Right renal pelvis (tissue), 4 donors: Measurements from ENCODE around the gene RNF20. TPM values are rescaled to one million over a fixed set of nuclear protein-coding genes. Genes with fewer than 3 reads are reported as not detected.
"Not testable (repeated sequence)": the region's sequence is repeated elsewhere in the genome, so short reads cannot be mapped to it uniquely, and the experiment has no call there.

Experiments
- DNase-seq, 4 donors: peaks; one replicate each; pipeline ENCODE4 v3.0.0-alpha.2; 2013; ENCODE audit warnings: low read depth in 4 of 4, low spot score in 3 of 4, missing footprints in 1 of 4
- polyA plus RNA-seq, 4 donors: library from polyadenylated mRNA; unstranded; fragments of 120-200 nt; gene quantifications; one replicate each; pipeline ENCODE4 v1.2.1, GENCODE V29; 2013; ENCODE audit not compliant: insufficient read length in 4 of 4

RNF20 gene
- polyA plus RNA-seq, 4 donors = 54.7 to 68.6 (median 67.1) TPM

DNA sequence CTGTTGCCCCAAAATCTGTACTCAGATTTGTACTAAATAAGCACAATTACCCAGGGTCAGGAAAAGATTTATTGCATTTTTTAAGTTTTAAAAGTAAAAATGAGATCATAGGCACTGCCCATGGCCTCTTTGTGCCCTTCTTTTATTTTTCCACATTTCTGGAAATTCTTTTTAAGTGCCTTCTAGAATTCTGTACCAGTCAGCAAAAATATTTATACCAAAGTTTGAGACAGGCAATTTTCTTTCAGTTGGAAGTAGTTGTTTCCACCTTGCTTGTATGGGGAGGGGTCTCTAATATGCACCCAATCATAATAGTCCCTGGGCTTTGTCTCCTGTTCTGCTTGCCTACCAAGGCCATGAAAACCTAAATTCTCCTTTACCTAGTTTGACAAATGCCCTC is 5.6 kb upstream of the RNF20 start:
- no peak for DNase-seq

DNA sequence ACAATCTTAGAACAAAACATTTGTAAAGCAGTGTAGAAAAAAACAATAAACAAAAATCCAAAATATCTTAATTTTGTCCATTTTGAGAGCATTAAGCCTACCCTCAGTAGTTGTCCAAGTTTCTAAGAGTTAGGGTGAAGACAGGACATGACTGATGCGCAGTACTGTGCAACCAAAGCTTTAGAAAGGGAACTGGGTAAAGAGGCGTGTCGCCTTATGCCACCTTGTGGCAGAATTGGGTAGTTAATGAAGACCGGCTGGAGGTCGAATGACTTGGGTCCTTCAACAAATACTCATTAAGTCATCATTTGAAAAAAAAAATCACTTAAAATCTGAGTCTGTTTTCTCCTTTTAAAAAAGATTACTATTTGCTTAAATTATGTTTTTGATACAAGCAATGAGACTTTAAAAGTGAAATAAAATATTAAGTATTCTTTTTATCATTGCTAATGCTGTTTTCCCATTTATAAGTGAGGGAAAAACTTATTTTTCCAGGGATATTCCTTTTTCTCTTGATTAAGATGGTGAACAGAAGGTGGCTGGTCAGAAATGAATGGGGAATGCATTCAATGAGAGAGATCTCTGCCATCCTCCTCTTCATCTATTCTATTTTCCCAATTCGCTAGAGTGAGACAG is 3.5 kb upstream of the RNF20 start:
- DNase-seq = peak in 3 of 4 donors; percentile 50 to 61 (median 52)

DNA sequence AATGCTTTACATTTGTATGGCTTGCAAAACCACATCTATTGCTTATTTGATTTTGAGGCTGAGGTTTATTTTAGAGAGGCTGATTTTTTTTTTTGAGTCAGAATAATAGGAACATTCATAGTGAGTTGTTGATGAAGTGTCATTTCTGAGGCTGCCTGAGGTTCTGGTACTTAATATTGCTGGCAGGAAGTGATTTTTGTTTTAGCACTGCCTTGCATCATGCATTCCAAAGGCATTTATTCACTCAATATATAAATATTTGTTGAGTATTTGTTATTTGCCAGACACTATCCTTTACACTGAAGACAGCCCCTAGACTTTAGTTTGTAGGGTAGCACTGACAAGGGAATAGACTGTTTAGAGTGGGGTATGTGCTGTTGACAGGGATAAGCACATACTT is 2.7 kb downstream of the RNF20 start:
- no peak for DNase-seq

DNA sequence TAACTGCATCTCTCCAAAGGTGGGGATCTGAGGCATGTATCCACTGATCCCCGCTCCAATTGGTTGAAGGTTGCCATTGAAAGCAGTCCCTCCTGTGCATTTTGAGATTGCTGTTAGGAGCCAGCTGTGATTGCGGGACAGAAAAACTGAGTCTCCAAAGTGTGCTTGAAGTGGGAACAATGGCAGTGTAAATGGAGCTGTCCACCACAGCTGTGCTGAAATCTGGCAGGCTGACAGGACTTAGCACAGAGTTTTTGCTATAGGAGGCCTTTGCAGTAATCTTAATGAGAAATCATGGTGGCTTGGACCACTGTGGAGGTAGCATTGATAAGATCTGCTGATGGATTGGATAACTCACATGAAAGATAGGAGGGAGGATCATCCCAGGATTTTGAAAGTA is 3.3 kb downstream of the RNF20 start:
- peak in 3 of 4 donors; percentile 25 to 42 (median 34) for DNase-seq

DNA sequence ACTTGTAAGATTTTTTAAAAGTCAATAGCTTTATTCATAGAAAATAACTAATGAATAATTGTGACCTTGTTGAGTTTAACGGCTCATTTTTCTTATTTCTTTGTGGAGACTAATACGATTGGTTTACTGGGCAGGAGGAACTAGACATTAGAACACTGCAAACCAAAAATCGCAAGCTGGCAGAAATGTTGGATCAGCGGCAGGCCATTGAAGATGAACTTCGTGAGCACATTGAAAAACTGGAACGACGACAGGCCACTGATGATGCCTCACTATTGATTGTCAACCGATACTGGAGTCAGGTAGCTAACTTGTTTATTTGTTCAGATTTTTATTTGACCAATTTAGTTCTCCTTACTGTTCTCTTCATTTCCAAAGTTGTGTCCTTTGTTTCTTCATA is 6.4 kb downstream of the RNF20 start:
- no peak for DNase-seq

DNA sequence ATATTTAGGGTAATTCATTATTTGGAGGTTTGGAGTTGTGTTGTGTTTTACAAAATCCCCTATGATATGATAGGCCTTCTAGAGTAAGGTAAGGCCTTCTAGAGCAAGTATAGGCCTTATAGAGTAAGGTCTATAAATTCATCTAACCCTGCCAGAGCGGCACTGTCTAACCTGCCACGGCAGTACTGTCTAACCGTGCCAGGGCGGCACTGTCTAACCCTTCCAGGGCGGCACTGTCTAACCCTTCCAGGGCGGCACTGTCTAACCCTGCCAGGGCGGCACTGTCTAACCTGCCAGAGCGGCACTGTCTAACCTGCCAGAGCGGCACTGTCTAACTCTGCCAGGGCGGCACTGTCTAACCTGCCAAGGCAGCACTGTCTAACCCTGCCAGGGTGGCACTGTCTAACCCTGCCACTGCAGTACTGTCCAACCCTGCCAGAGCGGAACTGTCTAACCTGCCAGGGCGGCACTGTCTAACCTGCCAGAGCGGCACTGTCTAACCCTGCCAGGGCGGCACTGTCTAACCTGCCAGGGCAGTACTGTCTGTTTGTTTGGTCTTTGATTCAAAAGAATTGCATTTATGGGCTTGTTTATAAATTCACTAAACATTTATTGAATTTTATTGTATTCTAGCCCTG is 9.6 kb downstream of the RNF20 start:
- no peak for DNase-seq

DNA sequence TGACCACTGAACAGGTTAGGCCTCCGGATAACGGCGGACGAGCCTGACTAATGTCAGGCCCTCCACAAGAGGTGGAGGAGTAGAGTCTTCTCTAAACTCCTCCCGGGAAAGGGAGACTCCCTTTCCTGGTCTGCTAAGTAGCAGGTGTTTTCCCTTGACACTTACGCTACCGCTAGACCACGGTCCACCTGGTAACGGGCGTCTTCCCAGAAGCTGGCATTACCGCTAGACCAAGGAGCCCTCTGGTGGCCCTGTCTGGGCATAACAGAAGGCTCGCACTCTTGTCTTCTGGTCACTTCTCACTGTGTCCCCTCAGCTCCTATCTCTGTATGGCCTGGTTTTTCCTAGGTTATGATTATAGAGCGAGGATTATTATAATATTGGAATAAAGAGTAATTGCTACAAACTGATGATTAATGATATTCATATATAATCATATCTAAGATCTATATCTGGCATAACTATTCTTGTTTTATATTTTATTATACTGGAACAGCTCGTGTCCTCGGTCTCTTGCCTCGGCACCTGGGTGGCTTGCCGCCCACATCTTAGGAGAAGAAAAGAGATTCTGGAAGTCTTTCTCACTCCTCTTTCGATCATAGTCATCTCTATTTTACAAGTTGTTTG is 15.9 kb downstream of the RNF20 start:
- DNase-seq = not testable (repeated sequence)

DNA sequence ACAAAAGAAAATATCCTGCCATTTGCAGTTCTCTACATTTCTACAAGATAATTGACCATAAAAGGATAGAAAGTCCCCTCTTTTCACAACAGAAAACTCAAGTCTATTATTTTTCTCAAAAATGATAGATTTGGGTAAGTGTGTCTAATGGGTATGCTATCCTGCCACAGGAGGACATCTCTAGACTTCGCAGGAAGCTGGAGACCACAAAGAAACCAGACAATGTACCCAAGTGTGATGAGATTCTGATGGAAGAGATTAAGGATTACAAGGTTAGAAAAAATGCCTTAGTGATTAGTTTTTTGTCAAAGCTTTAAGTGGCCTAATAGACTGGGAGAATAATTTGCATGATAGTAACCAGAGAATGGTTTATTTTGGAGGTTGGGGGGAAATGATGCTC is 28.1 kb downstream of the RNF20 start:
- no peak for DNase-seq

DNA sequence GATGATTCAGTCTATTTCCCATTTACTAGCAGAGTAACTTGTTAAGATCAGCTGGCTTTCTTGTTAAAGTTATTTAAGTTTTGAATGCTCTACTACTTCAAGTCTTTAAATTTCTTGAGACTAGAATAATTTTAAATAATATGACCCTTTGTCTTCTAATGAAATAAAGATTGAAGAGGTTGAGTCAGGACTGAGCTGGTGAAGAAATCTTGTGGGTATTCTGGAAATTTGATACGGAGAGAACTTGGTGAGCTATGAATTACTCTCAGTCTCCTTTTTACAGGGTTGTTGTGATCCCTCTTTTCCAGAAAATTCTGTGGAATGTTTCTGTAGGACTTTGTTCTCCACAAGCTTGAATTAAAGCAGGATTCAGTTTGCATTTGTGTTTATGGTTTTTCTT is 29.3 kb downstream of the RNF20 start:
- no peak for DNase-seq

DNA sequence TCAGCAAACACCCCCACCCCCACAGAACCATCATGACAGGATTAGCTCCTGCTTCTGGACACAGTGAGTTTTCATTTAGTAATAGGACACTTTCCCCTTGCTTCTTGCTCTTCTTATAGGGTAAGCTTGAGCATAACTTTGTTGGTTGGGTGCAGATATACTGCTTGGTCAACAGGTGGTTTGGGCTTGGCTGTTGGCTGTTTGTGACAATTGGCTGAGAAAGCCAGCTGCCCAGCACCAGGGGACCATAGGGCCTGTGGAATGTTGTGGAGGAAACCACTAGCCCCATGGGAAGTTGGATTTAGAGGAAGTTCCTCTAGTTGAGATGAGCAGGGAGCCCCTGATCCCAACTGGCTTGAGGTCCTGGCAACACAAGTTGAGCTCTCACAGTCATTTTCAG is 30.6 kb downstream of the RNF20 start:
- DNase-seq = no peak

DNA sequence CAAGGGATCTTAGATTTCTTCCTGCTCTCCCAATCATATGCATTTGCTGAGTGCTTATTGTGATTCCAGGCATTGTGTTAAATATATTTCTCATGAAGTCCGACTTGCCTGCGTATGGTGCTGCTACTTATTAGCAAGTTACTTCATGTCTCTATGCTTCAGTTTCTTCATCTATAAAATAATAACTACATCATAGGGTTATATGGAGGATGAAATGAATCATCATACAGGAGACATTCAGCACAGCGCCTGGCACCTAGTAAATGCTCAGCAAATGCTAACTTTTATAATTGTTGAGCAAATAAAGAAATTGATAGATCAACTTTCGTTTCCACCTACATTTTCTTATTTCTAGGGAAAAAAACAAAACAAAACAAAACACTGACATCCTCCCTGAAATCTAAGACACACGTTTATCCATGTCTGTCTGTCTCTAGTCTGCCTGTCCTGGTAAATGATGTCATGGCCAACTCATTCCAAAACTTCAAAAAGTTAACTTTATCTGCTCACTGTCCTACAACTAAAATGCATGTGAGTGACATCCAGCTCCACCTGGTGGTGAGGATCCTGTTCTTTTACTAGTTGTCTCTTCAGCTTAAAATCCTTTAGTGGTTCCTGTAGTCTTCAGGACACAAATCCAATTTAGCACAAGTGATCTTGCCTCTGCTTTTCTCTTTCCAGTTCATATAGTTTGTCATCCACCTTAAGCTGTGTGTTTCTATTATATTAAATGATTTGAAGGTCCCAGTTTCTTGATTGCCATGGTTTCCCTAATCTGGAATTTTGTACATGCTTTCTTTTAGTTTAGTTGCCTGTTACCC is 33.5 kb downstream of the RNF20 start:
- DNase-seq = no peak

DNA sequence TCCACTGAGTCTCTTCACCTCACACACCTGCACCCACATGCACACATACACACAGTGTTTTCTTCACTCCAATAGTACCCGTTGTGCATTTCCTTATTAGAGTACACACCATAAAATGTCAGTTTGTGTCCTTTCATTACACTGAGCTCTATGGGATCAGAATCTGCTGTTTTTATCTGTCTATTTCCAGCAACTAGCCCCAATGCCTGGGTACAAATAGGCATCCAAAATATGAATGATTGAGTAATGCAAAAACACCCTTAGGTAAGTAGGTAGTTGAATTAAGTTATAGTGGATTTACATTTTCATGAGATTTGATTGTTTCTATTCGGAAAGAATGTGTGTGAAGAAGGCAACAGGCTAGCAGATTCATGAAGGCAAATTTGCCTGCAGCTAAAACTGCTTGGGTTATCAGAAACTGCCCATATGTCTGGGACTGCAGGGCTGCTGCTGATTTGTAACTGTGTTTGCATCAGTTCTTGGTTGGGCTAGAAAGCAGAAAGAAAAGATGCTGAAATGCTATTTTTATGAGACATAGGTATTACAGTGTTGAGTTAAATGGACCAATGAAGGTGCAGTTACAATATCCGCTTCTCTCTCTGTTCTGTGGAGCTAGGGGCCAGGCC is 34.2 kb downstream of the RNF20 start:
- no peak for DNase-seq

DNA sequence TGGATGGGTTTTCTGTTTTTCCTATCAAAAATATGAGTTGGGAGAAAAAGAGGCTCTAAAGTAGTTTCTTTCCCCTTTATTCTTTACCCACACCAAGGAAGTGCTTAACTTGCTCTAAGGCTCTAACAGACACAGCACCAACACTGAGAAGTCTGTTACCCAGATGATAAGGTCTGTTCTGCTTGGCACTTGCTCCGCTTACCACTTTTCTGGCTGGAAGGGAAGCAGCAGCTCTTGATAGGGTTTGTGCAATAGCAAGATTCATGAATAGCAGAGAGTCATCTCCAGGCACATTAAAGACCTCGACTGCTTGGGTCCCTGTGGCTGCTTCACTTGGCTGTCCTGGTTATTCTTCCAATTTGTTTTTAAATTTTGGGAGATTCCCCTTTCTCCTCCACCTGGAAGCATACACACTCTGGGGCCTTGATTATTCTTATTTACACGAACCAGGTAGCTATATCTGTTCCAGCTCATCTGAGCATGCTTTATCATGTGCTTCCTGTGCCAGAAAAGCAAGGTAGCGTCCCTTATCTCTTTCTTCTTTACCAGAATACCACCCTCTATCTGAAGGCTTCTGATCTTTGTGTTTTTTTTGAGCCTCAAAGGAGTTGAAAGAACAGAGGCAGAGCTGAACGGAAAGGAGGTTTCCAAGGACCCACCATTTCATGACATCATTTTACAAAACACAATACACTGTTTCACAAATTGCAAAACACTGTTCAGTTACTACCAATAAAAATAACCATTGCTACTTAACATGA is 36.3 kb downstream of the RNF20 start:
- no peak for DNase-seq

DNA sequence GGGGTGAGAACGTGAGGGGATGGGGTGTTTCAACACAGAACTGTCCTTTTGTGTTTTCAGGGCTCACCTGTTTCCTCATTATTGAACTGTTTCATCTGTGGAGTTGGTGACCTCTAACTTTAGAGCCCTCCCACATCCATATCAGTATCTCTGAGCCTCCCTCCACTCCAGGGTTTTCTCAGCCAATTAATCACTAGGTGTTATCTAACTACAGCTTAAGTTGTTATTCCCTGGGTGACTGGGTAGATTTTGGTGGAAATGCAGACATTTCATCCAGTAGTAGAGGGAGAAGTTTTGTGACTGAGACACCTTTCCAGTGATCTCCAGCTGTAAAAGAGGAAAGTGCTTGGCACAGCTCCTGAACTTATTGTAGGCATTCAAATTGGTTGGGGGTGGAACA is 37.5 kb downstream of the RNF20 start:
- no peak for DNase-seq

DNA sequence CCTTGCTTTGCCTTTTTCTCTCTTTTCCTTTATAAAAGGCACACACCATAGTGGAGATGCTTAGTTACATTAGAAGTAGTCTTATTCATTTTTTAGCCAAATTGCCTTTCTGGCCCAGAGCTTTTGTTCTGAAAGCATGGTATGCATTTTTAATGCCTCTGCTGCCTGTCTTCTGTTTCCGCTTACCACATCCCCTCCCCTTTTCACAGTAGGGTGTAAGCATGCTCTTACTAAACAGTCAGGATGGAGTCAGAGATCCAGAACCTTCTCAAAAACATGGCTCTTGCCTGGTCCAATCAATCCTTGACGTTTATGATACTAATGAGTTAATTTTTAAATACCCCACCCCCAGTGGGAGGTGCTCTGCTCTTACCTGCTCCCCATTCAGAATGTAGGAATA is 38.7 kb downstream of the RNF20 start:
- no peak for DNase-seq

DNA sequence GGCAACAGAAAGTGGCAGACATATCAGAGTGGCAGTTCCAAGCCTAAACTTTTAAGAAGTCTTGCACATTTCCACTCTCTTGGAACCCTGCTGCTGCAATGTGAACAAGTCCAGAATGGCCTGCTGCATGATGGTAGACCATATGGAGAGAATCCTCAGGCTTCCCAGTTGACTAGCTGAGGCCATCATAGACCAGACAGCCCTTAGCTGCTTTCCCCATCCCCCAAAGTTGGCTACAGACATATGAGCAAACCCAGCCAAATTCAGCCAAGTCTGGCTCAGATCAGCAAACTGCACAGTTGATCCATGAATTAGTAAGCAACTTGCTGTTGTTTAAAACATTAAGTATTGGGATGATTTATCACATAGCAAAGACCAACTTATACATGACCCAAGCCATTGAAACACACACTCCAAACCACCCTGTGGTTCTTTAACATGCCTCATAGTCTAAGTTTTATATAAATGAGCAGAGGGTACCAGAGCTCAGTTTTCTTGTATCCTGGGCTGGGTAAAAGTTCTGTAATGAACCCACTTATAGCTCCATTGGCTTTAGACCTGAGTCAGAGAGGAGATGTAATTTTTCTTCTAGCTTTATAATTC is 41.2 kb downstream of the RNF20 start:
- DNase-seq = no peak

DNA sequence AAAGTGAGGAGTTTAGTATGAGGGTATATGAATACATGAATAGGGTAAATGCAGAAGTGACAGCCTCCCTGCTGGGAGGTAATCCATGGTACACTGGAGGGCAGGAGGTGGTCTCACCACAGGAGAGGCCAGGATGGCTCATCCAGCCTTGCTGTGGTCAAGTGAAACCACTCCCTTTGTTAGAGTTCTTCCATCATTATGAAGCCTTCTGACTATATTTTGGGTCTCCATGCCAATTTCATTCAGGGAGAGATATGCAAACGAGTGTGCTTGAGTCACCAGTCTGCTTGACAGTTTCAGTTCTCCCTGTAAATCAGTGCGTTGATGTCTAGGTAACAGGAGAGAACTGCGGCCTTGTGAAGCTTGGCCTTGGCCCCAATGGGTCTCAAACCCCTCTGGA is 44.7 kb downstream of the RNF20 start:
- DNase-seq = no peak

DNA sequence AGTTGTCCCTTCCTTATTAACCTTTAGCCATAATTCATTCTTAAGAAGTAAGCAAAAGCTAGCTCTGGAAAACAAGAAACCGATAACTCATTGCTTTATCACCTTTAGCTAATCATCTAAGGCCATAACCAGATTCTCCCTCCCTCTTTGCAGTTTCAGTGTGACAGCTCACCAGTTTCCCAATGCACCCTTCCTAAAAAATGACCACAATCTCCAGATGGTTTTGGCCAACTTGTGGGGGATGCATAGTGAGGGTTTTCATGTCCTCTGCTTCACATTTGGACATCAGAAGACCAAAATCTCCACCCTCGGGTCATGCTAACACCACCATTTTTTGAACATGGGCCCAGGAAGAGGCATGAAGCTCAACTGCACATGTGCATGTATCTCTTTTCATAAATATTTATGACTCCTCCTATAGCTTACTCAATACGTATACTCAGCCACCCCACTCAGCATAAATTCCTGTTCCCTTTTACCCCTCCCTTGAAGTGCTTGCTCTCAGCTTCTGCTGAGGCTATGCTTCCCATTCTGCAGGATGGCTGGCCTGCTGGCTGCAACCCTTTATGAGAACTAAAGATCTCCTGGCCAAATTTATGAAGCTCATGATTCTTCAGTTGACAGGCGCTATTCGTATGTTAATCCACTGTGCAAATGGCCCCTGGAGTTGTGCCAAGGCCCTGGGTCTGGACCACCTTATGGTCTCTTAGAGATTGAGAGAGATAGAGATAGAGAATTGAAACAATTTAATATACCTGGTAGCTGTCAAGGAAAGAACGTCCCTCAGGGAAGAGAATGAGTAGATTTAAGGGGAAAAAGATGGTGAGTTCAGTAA is 46.3 kb downstream of the RNF20 start:
- DNase-seq = no peak

DNA sequence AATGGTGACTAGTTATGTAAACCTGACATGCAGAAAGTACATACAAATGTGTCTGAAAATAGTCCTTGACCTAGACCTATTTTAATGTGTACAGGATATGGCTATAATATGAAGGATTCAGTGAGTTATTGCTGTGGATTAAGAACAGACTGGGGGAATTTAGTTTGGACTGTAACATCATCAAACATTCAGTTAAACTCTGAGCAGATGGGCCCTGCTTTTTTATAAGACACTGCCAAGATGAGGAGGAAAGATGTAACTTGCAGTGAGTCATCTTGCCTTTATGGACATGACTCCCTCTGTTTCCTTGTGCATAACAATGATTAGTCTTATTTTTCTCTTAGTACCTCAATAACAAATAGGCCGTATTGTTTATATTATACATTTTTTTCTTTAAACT is 48.9 kb downstream of the RNF20 start:
- DNase-seq = no peak
